GM18499 (cell line): ENCODE measurements around the gene SNX5.

ENCODE experiments used
- ATAC-seq: cut with Tn5 transposase; IDR thresholded peaks from one replicate; pipeline ENCODE4 v1.9.1; 2021; ENCODE audit warnings: moderate number of reproducible peaks; ENCODE audit not compliant: insufficient read depth, unreplicated experiment

SNX5 gene

GRCh38 chr20:17892189-17892938 is 76.2 kb downstream of the SNX5 start:
- ATAC-seq, result no peak
